Stimulated activated naive CD4-positive, alpha-beta T cell treated with Interleukin-2 at 50 U/mL for 16 hours (primary cell): Measurements from ENCODE around the gene SYNE2.
"Not testable (repeated sequence)": the region's sequence is repeated elsewhere in the genome, so short reads cannot be mapped to it uniquely, and the experiment has no call there.

Source experiments
- DNase-seq: peaks from one replicate; lab custom pipeline; 2025; lab: John Stamatoyannopoulos, UW

Gene SYNE2

GRCh38 chr14:64137657-64138290 is 285.0 kb downstream of the SYNE2 start:
- no peak for DNase-seq

- DNase-seq = no peak
These were observed 294.5 kb downstream of the SYNE2 start for GRCh38 chr14:64147126-64147790.

- no peak for DNase-seq
These were observed 297.1 kb downstream of the SYNE2 start for GRCh38 chr14:64149921-64150320.

GRCh38 chr14:64158608-64159007 is 305.8 kb downstream of the SYNE2 start:
- DNase-seq = no peak

- DNase-seq = no peak
These were observed 306.8 kb downstream of the SYNE2 start for GRCh38 chr14:64159588-64159987.

- DNase-seq = no peak
These were observed 317.4 kb downstream of the SYNE2 start for GRCh38 chr14:64170181-64170580.

GRCh38 chr14:64174922-64175782 is 322.3 kb downstream of the SYNE2 start:
- DNase-seq = no peak

- no peak for DNase-seq
These were observed 323.5 kb downstream of the SYNE2 start for GRCh38 chr14:64176330-64176729.

GRCh38 chr14:64178814-64179213 is 326.0 kb downstream of the SYNE2 start:
- DNase-seq = no peak

- not testable (repeated sequence) for DNase-seq
These were observed 330.1 kb downstream of the SYNE2 start for GRCh38 chr14:64182908-64183307.

- no peak for DNase-seq
These were observed 331.4 kb downstream of the SYNE2 start for GRCh38 chr14:64184103-64184729.

GRCh38 chr14:64185184-64185583 is 332.4 kb downstream of the SYNE2 start:
- DNase-seq = no peak

GRCh38 chr14:64186231-64187129 is 333.7 kb downstream of the SYNE2 start:
- no peak for DNase-seq

GRCh38 chr14:64187331-64187730 is 334.5 kb downstream of the SYNE2 start:
- no peak for DNase-seq

- no peak for DNase-seq
These were observed 338.2 kb downstream of the SYNE2 start for GRCh38 chr14:64190974-64191502.

- DNase-seq = no peak
These were observed 339.0 kb downstream of the SYNE2 start for GRCh38 chr14:64191756-64192155.

- no peak for DNase-seq
These were observed 341.0 kb downstream of the SYNE2 start for GRCh38 chr14:64193821-64194220.

- DNase-seq = no peak
These were observed 341.6 kb downstream of the SYNE2 start for GRCh38 chr14:64194404-64194803.

- DNase-seq = no peak
These were observed 342.4 kb downstream of the SYNE2 start for GRCh38 chr14:64195199-64195598.

- no peak for DNase-seq
These were observed 343.3 kb downstream of the SYNE2 start for GRCh38 chr14:64196056-64196455.

- DNase-seq = no peak
These were observed 344.1 kb downstream of the SYNE2 start for GRCh38 chr14:64196814-64197411.
